Measurements from ENCODE around the gene AGA.

Gene AGA

GRCh38 chr4:177455561-177455970, 13.3 kb upstream of the AGA start:
- Histone ChIP-seq H3F3A (ENCODE audit: insufficient read depth, low read length) (no peaks in the 10 kb centered on the region), H3K4me1 (ENCODE audit: insufficient read depth, low read length, severe bottlenecking) (no peaks in the 10 kb centered on the region), H3K27me3 (ENCODE audit: insufficient read depth, low read length) (no peaks in the 10 kb centered on the region), H3K9ac (ENCODE audit: low read length) (no peak overlapping the region), H2AFZ (ENCODE audit: low read length) (no peak overlapping the region), H3K9me2 (ENCODE audit: low read depth, low read length) (no peaks in the 10 kb centered on the region), H4K20me1 (ENCODE audit: insufficient read depth, low read length) (no peaks in the 10 kb centered on the region), H3K4me3 (ENCODE audit: low read depth, low read length, poor library complexity, severe bottlenecking) (no peak overlapping the region), H3K9me3 (ENCODE audit: low read length) (no peaks in the 10 kb centered on the region), H3K4me2 (ENCODE audit: low read length) (no peak overlapping the region), H3K27ac (ENCODE audit: low read depth, low read length, poor library complexity, severe bottlenecking) (no peak overlapping the region), H3K36me3 (ENCODE audit: insufficient read depth, low read length) (no peaks in the 10 kb centered on the region), H3K79me2 (ENCODE audit: insufficient read depth, low read length) (no peaks in the 10 kb centered on the region)
- TF ChIP-seq EZH2 (IDR thresholded peaks at IDR 0.05; ENCODE audit: borderline replicate concordance, low read length), result no peak
- no peak for TF ChIP-seq CTCF (IDR thresholded peaks at IDR 0.05; ENCODE audit: low read length)

- Histone ChIP-seq H3K79me2 (ENCODE audit: insufficient read depth, low read length) (no peaks in the 10 kb centered on the region), H3K36me3 (ENCODE audit: insufficient read depth, low read length) (no peaks in the 10 kb centered on the region), H4K20me1 (ENCODE audit: insufficient read depth, low read length) (no peaks in the 10 kb centered on the region), H3K9ac (ENCODE audit: low read length) (no peak overlapping the region), H3K27me3 (ENCODE audit: insufficient read depth, low read length) (no peaks in the 10 kb centered on the region), H2AFZ (ENCODE audit: low read length) (no peak overlapping the region), H3K4me2 (ENCODE audit: low read length) (no peak overlapping the region), H3K4me1 (ENCODE audit: insufficient read depth, low read length, severe bottlenecking) (no peaks in the 10 kb centered on the region), H3K27ac (ENCODE audit: low read depth, low read length, poor library complexity, severe bottlenecking) (no peak overlapping the region), H3K9me2 (ENCODE audit: low read depth, low read length) (no peaks in the 10 kb centered on the region), H3K9me3 (ENCODE audit: low read length) (no peaks in the 10 kb centered on the region), H3K4me3 (ENCODE audit: low read depth, low read length, poor library complexity, severe bottlenecking) (no peak overlapping the region), H3F3A (ENCODE audit: insufficient read depth, low read length) (no peaks in the 10 kb centered on the region)
- TF ChIP-seq CTCF (IDR thresholded peaks at IDR 0.05; ENCODE audit: low read length) (no peak), EZH2 (IDR thresholded peaks at IDR 0.05; ENCODE audit: borderline replicate concordance, low read length) (no peak)
These were observed 10.9 kb upstream of the AGA start for GRCh38 chr4:177453116-177453515.

- H3K79me2 ChIP-seq (ENCODE audit: insufficient read depth, low read length), result no peaks in the 10 kb centered on the region
- no peak overlapping the region for H3K9ac ChIP-seq (ENCODE audit: low read length)
- no peaks in the 10 kb centered on the region for H3K9me3 ChIP-seq (ENCODE audit: low read length)
- no peaks in the 10 kb centered on the region for H3F3A ChIP-seq (ENCODE audit: insufficient read depth, low read length)
- H3K4me1 ChIP-seq (ENCODE audit: insufficient read depth, low read length, severe bottlenecking), result no peaks in the 10 kb centered on the region
- H3K27ac ChIP-seq (ENCODE audit: low read depth, low read length, poor library complexity, severe bottlenecking), result no peak overlapping the region
- no peak overlapping the region for H3K4me3 ChIP-seq (ENCODE audit: low read depth, low read length, poor library complexity, severe bottlenecking)
- no peak for TF ChIP-seq EZH2 (IDR thresholded peaks at IDR 0.05; ENCODE audit: borderline replicate concordance, low read length)
- no peak for TF ChIP-seq CTCF (IDR thresholded peaks at IDR 0.05; ENCODE audit: low read length)
- no peak overlapping the region for H2AFZ ChIP-seq (ENCODE audit: low read length)
- H3K4me2 ChIP-seq (ENCODE audit: low read length), result no peak overlapping the region
- no peaks in the 10 kb centered on the region for H4K20me1 ChIP-seq (ENCODE audit: insufficient read depth, low read length)
- no peaks in the 10 kb centered on the region for H3K36me3 ChIP-seq (ENCODE audit: insufficient read depth, low read length)
- H3K27me3 ChIP-seq (ENCODE audit: insufficient read depth, low read length), result no peaks in the 10 kb centered on the region
- no peaks in the 10 kb centered on the region for H3K9me2 ChIP-seq (ENCODE audit: low read depth, low read length)
These were observed 8.9 kb upstream of the AGA start for GRCh38 chr4:177451108-177451500.
